IPS-18c (cell line): ENCODE data around the gene MGRN1.

Experiments used
- H3K4me3 ChIP-seq: 2 replicates; pipeline ENCODE4 v1.7.0; 2013; ENCODE audit warnings: low read depth, mild to moderate bottlenecking, low read length, moderate library complexity; ENCODE audit not compliant: insufficient read depth
- H3K9me3 ChIP-seq: one replicate; pipeline ENCODE4 v1.6.1; 2013; ENCODE audit warnings: mild to moderate bottlenecking, low read length, moderate library complexity; ENCODE audit not compliant: control insufficient read depth, insufficient read depth

The MGRN1 gene

DNA sequence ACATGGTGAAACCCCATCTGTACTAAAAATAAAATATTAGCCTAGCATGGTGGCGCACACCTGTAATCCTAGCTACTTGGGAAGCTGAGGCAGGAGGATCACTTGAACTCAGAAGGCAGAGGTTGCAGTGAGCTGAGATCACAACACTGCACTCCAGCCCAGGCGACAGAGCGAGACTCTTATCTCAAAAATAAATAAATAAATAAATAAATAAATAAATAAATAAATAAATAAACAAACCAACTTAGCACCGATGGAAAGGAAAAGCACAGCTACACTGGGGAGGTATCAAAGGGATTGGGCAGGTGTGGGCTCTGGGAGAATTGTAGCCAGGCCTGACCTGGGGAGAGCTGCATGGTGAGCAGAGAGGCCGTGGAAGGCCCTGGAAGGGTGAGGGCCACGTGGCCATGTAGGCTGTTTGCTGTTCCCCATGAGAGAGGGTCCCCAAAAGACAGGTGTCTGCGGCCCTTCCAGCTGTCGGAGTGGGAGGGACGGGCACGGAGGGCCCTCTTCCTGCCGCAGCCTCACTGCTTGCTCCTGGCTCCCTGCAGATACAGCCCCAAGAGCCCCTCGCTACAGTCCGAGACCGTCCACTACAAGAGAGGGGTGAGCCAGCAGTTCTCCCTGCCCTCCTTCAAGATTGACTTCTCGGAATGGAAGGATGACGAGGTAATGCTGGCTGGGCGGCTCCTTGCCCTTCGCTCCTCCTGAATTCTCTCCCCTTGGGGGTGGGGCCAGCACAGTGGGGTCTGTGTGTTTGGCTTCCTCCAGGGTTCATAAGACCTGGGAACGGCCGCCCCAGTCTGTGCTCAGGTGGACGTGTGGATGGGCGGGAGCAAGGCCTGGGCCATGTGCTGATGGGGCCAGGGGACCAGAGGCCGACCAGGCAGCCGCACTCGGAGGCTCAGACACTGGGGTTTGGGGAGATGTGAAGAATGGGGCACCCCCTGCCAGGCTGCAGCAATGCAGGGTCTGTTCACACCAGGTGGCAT lies 32.4 kb downstream of the MGRN1 start:
- Histone ChIP-seq H3K4me3 (no peak overlapping the region), H3K9me3 (peaks cover 4% of the 10 kb centered on the region)

DNA sequence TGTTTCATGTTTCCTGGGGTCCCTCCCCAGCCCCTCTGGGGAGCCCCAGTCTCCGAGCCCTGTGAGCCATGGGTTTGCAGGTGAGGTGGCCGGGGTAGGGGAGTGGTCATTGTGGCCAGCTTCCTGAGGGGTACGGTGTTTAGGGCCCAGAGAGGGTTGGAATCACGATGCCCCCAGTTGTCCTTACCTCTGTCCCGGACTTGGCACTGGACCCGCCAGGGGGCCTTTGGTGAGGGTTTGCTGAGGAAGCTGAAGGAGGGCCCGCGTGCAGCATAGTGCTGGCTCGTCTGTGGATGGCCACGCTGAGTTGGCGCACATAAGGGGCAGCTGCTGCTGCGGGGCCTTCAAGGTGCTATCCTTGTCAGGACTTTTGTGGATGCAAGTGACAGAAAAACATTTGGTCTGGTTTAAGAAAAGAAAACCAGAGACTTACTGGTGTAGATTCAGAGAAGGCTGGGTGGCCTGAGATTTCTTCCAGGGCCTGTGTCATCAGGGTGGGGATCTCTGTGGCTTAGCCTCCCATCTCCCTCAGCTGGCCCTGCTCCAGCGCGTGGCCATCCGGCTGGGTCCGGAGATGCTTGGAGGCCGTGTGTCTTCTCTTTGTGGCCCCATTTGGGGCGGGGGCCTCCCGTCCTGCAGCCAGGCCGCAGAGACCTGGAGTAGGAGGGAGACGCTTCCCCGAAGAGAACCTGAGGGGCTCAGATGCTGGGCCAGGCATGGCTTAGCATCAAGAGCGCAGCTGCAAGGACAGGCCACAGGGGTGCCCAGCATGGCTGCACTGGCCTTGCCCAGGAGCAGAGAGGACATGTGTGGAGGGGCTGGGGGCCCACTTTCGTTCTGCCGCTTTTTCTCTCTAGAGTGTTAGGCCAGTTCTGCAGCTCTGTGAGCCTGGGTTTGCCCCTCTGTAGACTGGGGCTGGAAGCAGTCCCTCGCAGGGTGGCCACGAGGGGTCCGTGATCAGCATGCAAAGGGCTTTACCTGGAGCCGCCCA lies 35.0 kb downstream of the MGRN1 start:
- H3K4me3 ChIP-seq, result no peak overlapping the region
- peaks cover 4% of the 10 kb centered on the region for H3K9me3 ChIP-seq

DNA sequence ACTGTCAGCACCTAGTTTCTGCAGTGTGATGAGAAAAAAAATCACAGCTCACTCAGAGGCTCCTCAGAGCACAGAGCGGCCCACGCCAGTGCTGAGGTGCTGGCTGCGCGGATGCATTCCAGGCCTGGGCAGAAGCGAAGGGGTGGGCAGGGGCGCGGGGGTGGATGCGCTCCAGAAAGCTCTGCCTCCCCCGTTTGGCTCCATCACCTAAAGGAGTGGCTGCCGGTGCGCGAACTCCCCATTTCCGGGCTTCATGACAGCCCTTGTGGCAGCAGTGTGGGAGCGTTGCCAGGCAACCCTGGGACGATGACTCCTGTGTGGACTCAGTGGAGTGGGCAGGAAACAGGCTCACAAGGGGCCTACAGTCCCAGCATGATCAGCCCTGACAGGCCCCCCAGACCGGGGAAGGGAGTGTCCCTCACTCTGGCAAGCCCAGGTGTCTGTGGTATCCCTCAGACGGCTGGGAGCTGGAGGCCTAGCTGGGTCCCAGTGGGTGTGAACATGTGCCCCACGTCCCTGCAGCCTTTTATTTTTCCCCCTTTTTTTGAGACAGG lies 35.9 kb downstream of the MGRN1 start:
- Histone ChIP-seq H3K4me3 (no peak overlapping the region), H3K9me3 (peaks cover 4% of the 10 kb centered on the region)

DNA sequence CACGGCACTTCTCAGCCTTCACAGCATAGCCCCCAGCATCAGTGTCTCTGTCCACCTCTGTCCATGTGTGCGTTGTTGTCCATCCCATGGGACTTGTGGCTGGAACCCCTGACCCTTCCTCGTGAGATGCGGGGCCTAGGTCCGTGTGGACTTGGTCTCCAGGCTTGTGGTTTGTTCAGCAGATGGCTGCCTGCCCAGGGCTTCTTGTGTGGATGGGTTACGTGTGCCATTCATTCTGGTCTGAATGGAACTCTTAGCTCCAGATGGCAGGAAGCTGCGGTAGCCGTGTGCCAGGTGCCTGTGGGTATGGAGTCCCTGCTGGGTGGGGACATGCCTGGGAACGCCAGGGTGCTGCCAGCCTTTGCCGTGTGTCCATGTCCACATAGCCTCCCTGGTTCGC lies 37.0 kb downstream of the MGRN1 start:
- H3K4me3 ChIP-seq, result no peak overlapping the region
- peaks cover 2% of the 10 kb centered on the region for H3K9me3 ChIP-seq

DNA sequence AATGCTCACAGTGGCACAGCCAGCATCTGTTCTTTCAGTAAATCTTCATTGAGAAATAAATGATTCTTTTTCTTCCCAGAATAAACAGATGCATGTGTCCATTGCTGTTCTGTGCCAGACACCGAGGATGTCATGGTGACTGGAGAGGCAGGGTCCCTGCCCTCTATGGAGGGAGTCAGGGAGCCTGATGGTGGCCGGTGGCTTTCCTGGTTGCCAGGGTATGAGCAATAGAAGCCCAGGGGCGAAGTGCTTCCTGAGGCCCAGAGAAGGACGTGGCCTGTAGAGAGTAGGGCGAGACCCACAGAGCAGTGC lies 38.8 kb downstream of the MGRN1 start:
- Histone ChIP-seq H3K9me3 (peaks cover 2% of the 10 kb centered on the region), H3K4me3 (no peak overlapping the region)

DNA sequence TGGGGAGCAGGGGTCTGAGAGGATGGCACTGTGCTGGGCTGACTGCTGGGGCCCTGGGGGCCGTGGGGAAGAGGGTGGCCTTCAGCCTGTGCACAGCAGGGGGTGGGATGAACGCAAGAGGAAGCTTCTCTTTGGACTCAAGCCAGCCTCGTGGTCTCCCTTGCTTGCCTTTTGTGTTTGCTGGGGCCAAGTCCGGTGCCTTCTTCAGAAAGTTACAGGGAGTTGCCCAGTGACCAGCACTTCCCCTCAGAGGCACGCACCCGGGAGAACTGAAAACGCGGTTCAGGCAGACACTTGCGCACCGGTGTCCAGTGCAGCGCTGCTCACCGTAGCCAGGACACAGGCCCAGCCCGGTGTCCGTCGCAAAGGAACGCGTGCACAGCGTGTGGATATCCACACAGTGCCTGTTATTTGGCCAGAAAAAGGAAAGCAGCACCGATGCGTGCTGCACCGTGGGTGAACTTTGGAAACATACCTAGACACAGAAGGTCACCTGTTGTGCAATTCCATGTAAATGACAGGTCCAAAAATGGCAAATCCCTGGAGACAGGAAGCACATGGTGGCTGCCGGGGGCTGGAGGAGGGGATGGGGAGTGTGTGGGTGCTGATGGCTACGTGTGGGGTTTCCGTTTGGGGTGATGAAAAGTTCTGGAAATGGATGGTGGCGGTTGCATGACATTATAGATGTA lies 39.3 kb downstream of the MGRN1 start:
- Histone ChIP-seq H3K4me3 (no peak overlapping the region), H3K9me3 (peaks cover 2% of the 10 kb centered on the region)

DNA sequence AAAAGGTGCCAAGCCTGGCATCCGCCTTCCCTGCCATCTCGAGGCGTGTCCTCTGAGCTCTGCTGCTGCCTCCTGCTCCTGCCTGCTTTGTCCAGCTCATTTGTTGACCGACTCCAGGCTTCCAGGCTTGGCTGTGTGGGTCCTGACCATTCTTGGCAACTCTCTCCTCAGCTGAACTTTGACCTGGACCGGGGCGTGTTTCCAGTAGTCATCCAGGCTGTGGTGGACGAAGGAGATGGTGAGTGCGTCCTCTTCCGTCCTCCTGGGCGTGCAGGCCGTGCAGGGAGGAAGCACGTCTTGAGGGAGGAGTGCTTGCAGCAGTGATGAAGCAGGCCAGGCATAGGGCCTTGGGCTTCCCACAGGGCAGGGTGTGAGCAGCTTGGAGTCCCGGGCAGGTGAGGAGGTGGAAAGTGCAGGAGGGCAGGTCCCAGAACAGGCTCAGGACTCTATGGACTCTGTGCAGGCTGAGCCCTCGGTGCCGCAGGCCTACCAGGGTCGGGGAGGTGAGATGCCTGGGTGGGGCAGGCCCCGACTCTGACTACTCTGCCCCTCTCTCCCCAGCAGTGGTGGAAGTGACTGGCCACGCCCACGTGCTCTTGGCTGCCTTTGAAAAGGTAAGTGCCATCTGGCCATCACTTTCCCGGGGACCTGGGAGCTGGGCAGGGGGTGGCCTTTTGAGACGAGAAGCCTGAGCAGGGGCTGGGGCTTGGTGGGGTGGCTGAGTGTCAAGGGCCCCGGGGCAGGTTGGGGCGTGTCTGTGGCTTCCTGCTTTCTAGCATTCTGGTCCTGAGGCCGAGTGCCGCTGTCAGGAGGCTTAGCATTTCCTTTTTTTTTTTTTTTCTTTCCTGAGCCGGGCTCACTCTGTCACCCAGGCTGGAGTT lies 40.2 kb downstream of the MGRN1 start:
- H3K4me3 ChIP-seq, result no peak overlapping the region
- H3K9me3 ChIP-seq, result peaks cover 2% of the 10 kb centered on the region

DNA sequence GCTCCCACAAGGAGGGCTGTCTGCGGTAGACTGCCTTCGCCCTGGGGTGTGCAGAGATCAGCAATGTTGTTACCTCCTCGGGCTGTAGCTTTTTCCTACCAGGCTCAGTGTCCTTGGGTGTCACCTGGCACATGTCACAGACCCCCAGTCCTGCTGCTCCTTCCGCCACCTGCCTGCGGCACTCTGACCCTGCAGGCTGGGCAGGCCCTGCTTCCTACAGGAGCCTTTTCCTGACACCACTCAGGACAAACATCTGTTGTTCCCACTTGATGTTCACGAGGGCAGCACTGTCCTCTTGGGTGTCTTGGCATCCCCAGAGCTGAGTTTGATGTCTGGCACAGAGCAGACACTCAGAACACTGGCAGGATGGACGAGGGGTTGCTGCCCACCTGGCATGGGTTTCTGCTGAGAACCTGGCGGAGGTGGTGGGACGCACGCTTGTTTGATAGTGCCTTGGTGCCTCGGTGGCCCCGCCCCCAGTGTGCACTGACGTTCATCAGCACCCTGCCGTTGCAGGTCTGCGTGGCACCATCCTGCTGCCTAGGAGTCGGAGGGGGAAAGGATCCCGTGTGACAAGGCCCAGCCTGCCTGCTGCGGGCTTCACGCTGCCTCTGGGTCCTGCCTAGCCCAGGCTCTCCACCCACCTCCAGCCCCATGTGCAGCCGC lies 42.0 kb downstream of the MGRN1 start:
- peaks cover 2% of the 10 kb centered on the region for H3K9me3 ChIP-seq
- H3K4me3 ChIP-seq, result no peak overlapping the region

DNA sequence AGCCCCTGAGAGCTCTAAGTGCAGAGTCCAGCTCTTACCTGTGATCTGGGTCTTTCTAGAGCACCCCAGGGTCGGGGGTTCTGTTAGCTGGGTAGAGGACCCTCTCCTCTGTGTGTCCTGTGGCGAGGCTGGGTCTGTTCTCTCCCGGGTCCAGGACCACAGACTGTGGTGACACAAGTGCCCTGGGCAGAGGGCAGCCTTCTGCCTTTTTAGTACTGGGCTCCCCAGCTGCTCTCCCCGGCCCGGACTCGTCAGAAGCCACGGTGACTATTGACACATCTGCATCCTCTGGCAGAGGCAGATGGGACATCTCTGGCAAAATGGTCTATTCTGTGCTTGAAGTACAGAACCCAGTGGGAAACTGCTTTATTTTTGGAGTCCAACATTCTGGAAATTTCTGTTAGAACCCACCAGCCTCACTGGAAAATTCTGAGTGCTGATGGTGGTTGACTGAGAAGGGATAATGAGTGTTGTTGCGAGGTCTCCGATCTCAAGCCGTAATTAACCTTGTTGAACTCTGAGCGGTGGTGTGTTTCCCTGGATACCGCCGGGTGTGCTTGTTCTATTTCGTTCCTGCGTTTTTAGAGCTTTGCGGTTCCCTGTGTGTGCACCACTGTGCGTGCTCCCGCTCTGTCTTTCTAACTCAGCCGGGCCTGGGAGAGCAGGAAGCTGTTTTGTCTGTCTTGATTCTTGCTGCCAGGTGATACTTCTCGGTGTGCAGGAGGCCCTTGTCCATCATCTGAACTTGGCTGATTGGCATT lies 42.8 kb downstream of the MGRN1 start:
- Histone ChIP-seq H3K9me3 (no peaks in the 10 kb centered on the region), H3K4me3 (no peak overlapping the region)

DNA sequence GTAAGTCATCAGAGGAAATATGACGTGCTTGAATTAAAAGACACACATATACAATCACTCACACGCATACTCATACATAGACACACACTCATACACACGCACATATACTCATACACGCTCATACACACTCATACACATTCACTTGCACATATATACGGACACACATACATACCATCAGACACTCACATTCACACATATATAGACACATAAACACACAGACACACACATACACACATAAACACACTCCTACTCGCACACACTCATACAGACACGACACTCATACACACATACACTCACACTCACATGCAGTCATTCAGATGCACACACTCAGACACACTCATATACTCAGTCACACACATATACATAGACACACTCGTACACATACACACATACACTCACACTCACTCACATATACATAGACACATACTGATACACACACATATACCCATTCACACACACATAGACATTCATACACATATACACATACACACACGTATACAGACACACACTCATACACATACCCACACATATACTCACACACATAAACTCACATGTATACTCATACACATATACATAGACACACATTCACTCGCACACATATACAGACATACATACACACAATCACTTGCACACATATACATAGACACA lies 43.8 kb downstream of the MGRN1 start:
- no peak overlapping the region for H3K4me3 ChIP-seq
- no peaks in the 10 kb centered on the region for H3K9me3 ChIP-seq

DNA sequence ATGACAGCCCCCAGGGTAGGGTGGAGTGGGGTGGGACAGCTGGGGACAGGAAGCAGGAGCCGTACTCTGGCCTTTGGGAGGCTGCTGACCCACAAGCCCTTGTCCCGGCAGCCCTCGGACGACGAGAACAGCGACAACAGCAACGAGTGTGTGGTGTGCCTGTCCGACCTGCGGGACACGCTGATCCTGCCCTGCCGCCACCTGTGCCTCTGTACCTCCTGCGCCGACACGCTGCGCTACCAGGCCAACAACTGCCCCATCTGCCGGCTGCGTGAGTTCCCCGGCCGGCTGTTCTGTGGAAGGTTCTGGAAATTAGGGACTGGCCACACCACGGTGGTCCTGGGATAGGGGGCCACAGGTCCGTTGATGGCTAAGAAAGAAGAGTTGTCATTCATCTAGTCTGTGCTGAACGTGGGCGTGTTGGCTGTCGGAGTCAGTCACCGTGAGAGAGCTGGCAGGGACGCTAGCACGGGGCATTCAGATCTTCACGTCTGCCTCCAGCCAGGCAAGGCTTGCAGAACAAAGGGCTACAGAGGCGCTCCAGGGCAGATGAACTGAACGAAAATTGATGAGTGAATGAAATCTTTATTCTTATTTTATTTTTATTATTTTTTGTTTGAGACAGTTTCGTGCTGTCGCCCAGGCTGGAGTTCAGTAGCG lies 48.9 kb downstream of the MGRN1 start:
- Histone ChIP-seq H3K9me3 (no peaks in the 10 kb centered on the region), H3K4me3 (no peak overlapping the region)

DNA sequence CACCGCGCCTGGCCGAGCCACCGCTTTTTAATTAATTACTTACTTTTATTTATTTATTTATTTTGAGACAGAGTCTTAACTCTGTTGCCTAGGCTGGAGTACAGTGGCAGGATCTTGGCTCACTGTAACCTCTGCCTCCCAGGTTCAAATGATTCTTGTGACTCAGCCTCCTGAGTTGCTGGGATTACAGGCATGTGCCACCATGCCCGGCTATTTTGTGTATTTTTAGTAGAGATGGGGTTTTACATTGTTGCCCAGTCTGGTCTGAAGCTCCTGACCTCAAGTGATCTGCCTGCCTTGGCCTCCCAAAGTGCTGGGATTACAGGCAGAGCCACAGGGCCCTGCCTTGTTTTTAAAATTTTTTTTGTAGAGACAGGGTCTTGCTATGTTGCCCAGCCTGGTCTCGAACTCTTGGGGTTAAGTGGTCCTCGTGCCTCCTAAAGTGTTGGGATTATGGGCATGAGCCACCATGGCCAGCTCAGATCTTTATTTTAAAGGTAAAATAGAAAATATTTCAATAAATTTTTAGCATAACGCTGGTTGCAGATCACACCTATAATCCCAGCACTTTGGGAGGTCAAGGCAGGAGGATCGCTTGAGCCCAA lies 50.4 kb downstream of the MGRN1 start:
- Histone ChIP-seq H3K9me3 (no peaks in the 10 kb centered on the region), H3K4me3 (no peak overlapping the region)

DNA sequence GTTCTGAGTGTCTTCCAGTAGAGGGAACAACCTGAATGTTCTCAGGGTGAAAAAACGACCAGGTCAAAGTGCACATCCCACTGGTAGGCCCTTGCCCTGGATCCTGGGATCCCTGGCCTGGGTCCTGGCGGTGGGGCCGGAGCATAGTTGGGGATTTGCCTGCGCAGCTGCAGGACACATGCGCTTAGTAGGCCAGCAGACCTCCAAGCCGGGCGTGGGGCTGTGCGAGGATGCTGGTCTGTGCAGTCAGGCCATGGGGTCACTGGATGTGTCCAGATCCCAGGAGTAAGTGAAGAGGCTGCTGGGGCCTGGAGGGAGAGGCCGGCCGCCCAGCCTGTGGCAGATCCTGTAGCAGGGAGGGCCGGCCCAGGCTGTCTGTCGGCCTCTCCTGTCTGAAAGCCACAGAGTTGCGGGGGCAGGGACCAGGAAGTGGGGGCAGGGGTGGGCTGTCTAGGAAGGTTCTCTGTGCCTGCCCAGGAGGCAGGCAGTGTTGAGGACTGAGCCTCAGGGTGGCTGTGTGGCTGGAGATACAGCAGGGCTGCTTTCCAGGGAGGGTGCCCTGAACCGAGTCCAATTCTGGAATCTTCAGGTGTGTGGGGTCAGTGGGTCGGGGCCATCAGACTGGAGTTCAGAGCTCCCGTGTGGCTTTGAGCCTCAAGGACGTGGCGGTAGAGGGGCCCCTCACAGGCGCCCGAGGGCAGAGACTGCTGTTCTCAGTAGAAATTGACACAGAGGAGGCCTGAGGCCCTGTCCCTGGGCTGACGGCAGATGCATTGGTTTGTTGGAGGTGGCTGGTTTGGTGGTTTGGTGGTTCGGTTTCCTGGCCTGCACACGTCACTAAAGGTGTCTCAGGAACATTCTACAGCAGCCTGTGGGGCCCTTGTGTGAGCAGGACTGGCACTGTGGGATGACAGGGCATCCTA lies 51.5 kb downstream of the MGRN1 start:
- no peaks in the 10 kb centered on the region for H3K9me3 ChIP-seq
- H3K4me3 ChIP-seq, result no peak overlapping the region
